Cardiac atrium fibroblast (primary cell): ENCODE measurements around the gene FCAMR. TPM values are rescaled to one million over a fixed set of nuclear protein-coding genes. Genes with fewer than 3 reads are reported as not detected.

ENCODE experiments used
- total RNA-seq: library from RNA; depleted of rRNA; stranded (reverse); fragments of >200 nt; gene quantifications from 2 replicates; pipeline ENCODE4 v1.2.3, GENCODE V29; 2015

Gene FCAMR, protein sequence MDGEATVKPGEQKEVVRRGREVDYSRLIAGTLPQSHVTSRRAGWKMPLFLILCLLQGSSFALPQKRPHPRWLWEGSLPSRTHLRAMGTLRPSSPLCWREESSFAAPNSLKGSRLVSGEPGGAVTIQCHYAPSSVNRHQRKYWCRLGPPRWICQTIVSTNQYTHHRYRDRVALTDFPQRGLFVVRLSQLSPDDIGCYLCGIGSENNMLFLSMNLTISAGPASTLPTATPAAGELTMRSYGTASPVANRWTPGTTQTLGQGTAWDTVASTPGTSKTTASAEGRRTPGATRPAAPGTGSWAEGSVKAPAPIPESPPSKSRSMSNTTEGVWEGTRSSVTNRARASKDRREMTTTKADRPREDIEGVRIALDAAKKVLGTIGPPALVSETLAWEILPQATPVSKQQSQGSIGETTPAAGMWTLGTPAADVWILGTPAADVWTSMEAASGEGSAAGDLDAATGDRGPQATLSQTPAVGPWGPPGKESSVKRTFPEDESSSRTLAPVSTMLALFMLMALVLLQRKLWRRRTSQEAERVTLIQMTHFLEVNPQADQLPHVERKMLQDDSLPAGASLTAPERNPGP
- not detected in 2 replicates for total RNA-seq

DNA sequence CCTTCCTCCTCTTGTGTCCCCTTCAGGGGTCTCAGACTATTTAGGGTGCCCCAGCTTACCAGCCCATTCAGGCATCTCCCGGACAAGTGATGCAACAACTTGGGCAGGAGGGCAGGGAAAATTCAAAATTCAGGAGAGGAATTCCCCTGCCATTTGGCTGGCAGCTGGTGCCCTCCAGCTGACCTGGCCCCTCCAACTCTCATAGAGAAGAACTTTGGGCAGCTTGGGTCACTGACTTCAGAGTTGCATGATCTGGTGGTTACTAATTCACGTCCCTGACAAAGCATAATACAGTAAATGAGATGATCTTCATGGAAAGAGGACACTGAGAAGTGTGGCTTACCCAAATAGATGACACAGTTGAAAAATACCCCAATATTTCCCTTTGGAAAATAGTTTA is at the start of gene FCAMR:
FCAMR (minus strand) TSS at position 15 of the 400 bp plus-strand sequence. CDS start 335 bp downstream, outside the sequence.

DNA sequence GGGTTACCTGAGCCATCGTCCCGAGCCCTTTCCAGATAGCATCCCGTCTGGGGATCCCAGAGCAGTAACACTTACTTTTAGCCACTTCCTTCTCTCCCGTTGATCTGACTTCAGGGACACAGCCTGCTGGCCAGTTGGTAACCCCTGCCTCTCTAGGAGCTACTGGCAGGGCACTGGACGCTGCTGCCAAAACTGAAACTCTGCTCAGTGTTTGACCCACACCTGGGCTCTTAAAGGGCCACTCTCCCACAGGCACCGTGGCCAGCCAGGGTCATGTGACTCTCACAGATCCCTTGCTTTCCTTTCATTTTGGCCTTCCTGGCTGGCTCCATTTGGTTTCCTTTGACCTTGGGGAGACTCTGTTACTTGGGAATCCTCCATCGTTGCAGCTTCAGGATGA is 24.0 kb downstream of the FCAMR start, which contains the start of gene PIGR:
PIGR (minus strand) TSS at position 206 of the 400 bp plus-strand sequence. CDS start 5,935 bp downstream, outside the sequence.

DNA sequence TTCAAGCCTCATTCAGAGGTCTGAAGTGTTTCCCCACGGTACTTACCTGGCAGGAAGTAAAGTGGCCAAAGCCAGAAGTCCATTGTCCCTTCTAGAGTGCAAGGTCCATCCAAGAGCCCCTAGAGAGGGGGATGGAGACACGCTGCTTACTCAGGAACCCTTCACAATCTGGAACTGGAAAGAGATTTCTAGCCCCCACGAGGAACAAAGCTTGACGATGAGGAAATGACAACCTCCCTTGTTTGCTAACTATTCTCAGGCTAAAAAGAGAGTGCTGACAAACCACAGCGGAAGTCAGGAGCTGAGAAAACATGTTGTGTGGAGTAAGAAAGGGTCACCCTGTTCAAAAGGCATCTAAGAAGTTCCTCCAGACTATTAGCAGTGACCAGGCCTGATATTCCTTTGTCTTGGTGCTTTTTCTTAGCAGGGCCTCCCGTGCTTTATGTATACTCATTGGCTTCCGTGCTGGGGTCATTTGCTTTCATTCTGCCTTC is 48.4 kb downstream of the FCAMR start, which contains the start of gene FCMR:
FCMR (minus strand) TSS at position 170 of the 494 bp plus-strand sequence; CDS start at position 83, 87 bp downstream.

Other genes starting within 250 kb of the FCAMR start
- not detected in 2 replicates for gene IL19, start 199.7 kb downstream of the FCAMR start, total RNA-seq
- gene IL10, start 198.0 kb downstream of the FCAMR start, total RNA-seq = not detected in 2 replicates
- not detected in 2 replicates for gene IL20, start 104.8 kb downstream of the FCAMR start, total RNA-seq
- 0.81 TPM in 1 of 2 replicates, not detected in the other for gene IL24, start 73.0 kb downstream of the FCAMR start, total RNA-seq
- gene FCMR, start 48.5 kb downstream of the FCAMR start, total RNA-seq = 1.8 and 8.1 TPM in 2 replicates
- gene PIGR, start 24.0 kb downstream of the FCAMR start, total RNA-seq = not detected in 2 replicates
- not detected in 2 replicates for gene C1orf116, start 62.3 kb upstream of the FCAMR start, total RNA-seq
- 3.8 and 4.5 TPM in 2 replicates for gene YOD1, start 80.7 kb upstream of the FCAMR start, total RNA-seq
- 0.72 and 2.4 TPM in 2 replicates for gene PFKFB2, start 82.8 kb upstream of the FCAMR start, total RNA-seq
- gene C4BPB, start 118.4 kb upstream of the FCAMR start, total RNA-seq = not detected in 2 replicates
- gene C4BPA, start 133.8 kb upstream of the FCAMR start, total RNA-seq = under 0.01 TPM in 1 of 2 replicates, not detected in the other